Aorta (tissue), 5 donors: ENCODE measurements around the gene JOSD2. TPM values are rescaled to one million over a fixed set of nuclear protein-coding genes. Genes with fewer than 3 reads are reported as not detected.
A peak's percentile ranks its signal among the peaks of the same experiment; 100 is the strongest.

ENCODE experiments used
- ATAC-seq: fragments of 200-7000 bp; cut with Tn5 transposase; one replicate; pipeline ENCODE4 v1.9.1; 2022; ENCODE audit warnings: moderate library complexity; ENCODE audit not compliant: low FRiP score
- DNase-seq, 2 donors: peaks; one replicate each; pipeline ENCODE4 v3.0.0-alpha.2; 2020
- H3K27ac ChIP-seq, 2 donors: one replicate each; pipeline ENCODE4 v1.5.1; 2013; ENCODE audit warnings: low read length in 2 of 2, mild to moderate bottlenecking in 2 of 2, moderate library complexity in 2 of 2, control low read depth in 1 of 2, inconsistent platforms in 1 of 2, low read depth in 1 of 2
- H3K27me3 ChIP-seq, 2 donors: one replicate each; pipeline ENCODE4 v1.6.1; 2013; ENCODE audit warnings: control low read depth in 1 of 2, low read length in 1 of 2, mild to moderate bottlenecking in 1 of 2, moderate library complexity in 1 of 2; ENCODE audit not compliant: insufficient read depth in 2 of 2, control insufficient read depth in 1 of 2
- H3K36me3 ChIP-seq, 2 donors: one replicate each; pipeline ENCODE4 v1.6.1; 2013; ENCODE audit warnings: control low read depth in 1 of 2, low read length in 1 of 2, mild to moderate bottlenecking in 1 of 2; ENCODE audit not compliant: insufficient read depth in 2 of 2, control insufficient read depth in 1 of 2
- H3K4me1 ChIP-seq, 2 donors: one replicate each; pipeline ENCODE4 v1.6.1; 2013; ENCODE audit warnings: low read length in 2 of 2, control low read depth in 1 of 2, mild to moderate bottlenecking in 1 of 2, moderate library complexity in 1 of 2; ENCODE audit not compliant: insufficient read depth in 2 of 2, control insufficient read depth in 1 of 2
- H3K4me3 ChIP-seq, 2 donors: one replicate each; pipeline ENCODE4 v1.5.1; 2013; ENCODE audit warnings: low read length in 2 of 2, control low read depth in 1 of 2, mild to moderate bottlenecking in 1 of 2
- H3K9me3 ChIP-seq: one replicate; pipeline ENCODE4 v1.6.1; 2013; ENCODE audit warnings: mild to moderate bottlenecking, low read length; ENCODE audit not compliant: control insufficient read depth
- WGBS, 2 donors: extraction: QIAGEN DNeasy Blood & Tissue Kit; methylation state at CpG; one replicate each; pipeline ENCODE4 v1.1.7; 2013; 5-methylcytosine and 5-hydroxymethylcytosine counted together
- intact Hi-C, 2 donors: fragments of 100-400 bp; cut with DNase I; formaldehyde crosslinking; loops; one replicate each; pipeline versions ENCODE4 v1.14.2 to v1.15.0; 2022
- polyA plus RNA-seq, 2 donors: library from polyadenylated mRNA; stranded (reverse); fragments of 200-250 nt; gene quantifications; one replicate each; pipeline ENCODE4 v1.2.3, GENCODE V29; 2013
- total RNA-seq, 2 donors: library from RNA; stranded (reverse); fragmentation: NEBNext Ultra II Directional; extraction: Animal tissue kit (Norgen Biotek cat#: 25700); gene quantifications; one replicate each; pipeline ENCODE4 v1.2.1, GENCODE V29; 2021
- donor health status: healthy with polysubstance abuse.
- donor health status: Bipolar disorder and iron deficiency.
- donor health status: DM: no; HTN: no; CAD: no.
- donor health status: DM: no; HTN: no; CAD: no.
- donor health status: DM: yes; HTN: yes; CAD: no.

JOSD2 gene
- total and polyA plus RNA-seq, 4 donors, result 26.6 to 76.1 (median 37.2) TPM

DNA sequence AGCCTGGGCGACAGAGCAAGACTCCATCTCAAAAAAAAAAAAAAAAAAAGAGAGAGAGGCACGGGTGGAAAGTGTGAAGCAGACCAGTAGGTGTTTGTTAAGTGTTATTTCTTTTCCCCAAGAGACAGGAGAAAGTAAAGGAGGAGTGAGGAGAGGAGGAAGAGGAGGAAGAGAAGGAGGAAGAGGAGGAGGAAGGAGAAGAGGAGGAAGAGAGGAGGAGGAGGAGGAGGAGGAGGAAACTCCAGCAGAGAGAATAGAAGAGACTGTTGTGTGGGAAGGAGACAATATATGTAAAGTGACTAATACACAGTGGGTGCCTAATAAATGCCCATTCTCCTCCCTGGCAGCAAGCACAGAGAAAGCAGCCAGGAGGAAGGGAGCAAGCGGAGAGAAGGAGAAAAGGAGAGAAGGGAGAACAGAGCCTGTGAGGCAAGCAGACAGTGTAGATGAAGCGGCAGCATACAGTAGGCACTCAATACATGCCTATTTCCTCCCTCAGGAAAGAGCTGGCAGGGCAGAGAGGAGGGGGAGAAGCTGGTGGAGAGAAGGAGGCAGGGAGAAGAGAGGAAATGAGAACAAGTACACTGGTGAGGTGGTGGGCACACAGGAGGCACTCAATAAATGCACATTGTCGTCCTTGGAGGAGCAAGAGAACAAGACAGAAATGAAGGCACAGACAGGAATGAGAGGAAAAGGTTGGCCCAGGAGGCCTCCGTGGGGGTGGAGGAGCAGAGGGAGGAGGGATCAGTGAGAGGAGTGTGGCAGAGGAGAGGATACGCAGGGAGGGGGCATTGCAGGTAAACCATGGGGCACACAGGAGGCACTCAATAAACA, 16.6 kb downstream of the JOSD2 start:
- ATAC-seq (no peak), DNase-seq (peak in 1 of 2 donors; percentile 46)
- Histone ChIP-seq H3K9me3 (no peaks in the 10 kb centered on the region), H3K27ac (no peak overlapping the region), H3K4me1 (no peaks in the 10 kb centered on the region), H3K4me3 (no peak overlapping the region), H3K36me3 (no peaks in the 10 kb centered on the region), H3K27me3 (no peaks in the 10 kb centered on the region)
- 56 to 62% methylated on average over 6 to 7 of the region's 7 CpGs for WGBS, 2 donors
- intact Hi-C loops, result no loop called here

DNA sequence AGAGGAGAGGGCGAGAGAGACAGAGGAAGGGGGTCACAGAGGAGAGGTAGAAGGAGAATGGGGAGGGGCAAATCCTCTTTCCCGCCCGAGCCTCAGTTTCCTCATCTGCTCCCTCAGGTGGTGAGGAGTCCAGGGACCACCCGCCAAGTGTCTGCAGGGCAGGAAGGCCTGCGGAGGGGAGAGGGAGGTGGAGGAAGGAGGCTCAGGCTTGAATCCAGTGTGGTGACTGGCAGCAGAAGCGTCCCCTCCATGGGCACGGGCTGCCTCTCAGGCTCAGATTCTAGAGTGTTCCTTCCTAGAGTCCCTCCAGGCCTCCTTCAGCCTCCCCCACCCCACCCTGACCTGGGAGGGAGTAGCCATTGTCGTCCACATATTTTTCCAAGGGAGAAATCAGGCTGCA, 17.8 kb downstream of the JOSD2 start:
- ATAC-seq (no peak), DNase-seq (peak; percentile 13 to 37)
- Histone ChIP-seq H3K27me3 (no peaks in the 10 kb centered on the region), H3K27ac (no peak overlapping the region), H3K4me3 (no peak overlapping the region), H3K36me3 (no peaks in the 10 kb centered on the region), H3K9me3 (no peaks in the 10 kb centered on the region), H3K4me1 (no peaks in the 10 kb centered on the region)
- 60 to 65% methylated on average over 6 to 8 of the region's 8 CpGs for WGBS, 2 donors
- intact Hi-C loops, result no loop called here

DNA sequence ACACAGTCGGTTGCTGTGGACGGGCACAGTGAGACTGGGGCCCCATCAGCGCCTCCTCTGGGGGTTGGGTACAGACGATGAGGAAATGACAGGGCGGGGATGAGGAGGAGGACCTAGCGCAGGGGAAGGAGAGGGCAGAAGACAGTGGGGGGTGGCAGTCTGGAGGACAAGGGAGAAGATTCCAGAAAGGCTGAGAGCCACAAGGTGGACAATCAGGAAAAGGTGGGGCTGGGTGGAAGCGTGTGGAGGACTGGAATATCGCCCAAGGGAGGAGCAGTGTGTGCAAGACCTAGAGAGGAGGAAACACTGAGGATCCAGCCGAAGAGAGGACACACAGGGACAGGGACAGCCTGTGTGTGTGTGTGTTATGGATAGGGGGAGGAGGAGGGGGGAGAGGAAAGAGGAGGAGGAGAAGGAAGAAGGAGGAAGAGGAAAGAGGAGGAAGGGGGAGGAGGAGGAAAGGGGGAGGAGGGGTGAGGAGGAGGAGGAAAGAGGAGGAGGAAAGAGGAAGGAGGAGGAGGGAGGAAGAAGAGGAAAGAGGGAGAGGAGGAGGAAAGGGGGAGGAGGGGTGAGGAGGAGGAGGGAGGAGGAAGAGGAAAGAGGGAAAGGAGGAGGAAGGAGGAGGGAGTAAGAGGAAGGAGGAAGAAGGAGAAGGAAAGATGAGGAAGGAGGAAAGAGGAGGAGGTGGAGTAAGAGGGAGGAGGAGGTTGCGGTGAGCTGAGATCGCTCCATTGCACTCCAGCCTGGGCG, 18.5 kb downstream of the JOSD2 start:
- intact Hi-C loops, result no loop called here
- no peak for ATAC-seq
- Histone ChIP-seq H3K36me3 (no peaks in the 10 kb centered on the region), H3K4me1 (no peaks in the 10 kb centered on the region), H3K27ac (no peak overlapping the region), H3K27me3 (no peaks in the 10 kb centered on the region), H3K4me3 (no peak overlapping the region), H3K9me3 (no peaks in the 10 kb centered on the region)
- 4 to 23% methylated on average over 9 to 12 of the region's 12 CpGs for WGBS, 2 donors
- peak; percentile 39 to 48 for DNase-seq

DNA sequence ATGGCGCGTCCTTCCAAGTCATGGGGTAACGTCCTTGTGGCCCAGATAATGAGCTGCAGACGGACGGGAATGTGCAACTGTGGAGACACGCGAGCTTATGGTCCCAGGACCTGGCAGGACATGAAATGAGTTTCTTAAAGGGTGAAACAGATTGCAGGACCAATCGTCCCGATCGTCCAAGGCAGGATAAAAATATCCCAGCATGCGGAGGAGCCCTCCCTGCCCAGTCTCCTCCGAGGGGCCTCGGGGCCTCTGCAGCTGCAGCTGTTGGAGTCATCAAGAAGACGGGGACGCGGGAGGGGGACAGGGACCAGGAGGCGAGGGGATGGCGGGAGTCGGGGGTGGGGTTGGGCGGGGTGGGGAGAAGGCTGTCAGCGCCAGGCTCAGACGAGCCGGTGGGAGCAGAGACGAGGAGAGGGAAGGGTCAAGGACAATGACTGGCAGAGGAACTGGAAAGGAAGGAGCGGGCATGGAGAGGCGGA, 20.0 kb downstream of the JOSD2 start:
- Histone ChIP-seq H3K9me3 (no peaks in the 10 kb centered on the region), H3K4me1 (no peaks in the 10 kb centered on the region), H3K4me3 (no peak overlapping the region), H3K27ac (no peak overlapping the region), H3K36me3 (no peaks in the 10 kb centered on the region), H3K27me3 (no peaks in the 10 kb centered on the region)
- no peak for ATAC-seq
- WGBS, 2 donors, result 18 to 30% methylated on average over 26 of the region's 26 CpGs
- intact Hi-C loops, result no loop called here
- peak; percentile 34 to 58 for DNase-seq

DNA sequence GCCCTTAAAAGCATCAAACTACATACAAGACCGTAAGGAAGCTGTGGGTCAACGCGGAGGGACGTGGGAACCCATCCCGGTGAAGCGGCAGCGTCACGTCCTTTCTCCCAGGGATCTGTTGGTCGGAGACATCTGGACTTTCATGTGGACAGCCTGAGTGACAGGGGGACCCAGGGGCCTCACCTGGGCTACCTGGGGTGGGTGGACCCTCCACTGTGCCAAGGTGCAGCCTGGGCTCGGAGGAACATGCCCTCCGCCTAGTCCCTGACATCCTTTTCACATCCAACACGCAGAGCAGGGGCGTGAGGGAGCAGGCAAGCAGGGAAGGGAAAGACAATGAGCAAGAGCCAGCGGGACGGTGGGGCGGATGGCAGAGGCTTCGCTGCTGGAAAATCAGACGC, 20.6 kb downstream of the JOSD2 start:
- H3K36me3 ChIP-seq, result no peaks in the 10 kb centered on the region
- H3K27ac ChIP-seq, result no peak overlapping the region
- ATAC-seq (no peak), DNase-seq (peak; percentile 42 to 71)
- no peaks in the 10 kb centered on the region for H3K4me1 ChIP-seq
- H3K4me3 ChIP-seq, result no peak overlapping the region
- intact Hi-C loops, result no loop called here
- no peaks in the 10 kb centered on the region for H3K27me3 ChIP-seq
- H3K9me3 ChIP-seq, result no peaks in the 10 kb centered on the region
- 95% methylated on average over 18 of the region's 18 CpGs for WGBS, 2 donors

DNA sequence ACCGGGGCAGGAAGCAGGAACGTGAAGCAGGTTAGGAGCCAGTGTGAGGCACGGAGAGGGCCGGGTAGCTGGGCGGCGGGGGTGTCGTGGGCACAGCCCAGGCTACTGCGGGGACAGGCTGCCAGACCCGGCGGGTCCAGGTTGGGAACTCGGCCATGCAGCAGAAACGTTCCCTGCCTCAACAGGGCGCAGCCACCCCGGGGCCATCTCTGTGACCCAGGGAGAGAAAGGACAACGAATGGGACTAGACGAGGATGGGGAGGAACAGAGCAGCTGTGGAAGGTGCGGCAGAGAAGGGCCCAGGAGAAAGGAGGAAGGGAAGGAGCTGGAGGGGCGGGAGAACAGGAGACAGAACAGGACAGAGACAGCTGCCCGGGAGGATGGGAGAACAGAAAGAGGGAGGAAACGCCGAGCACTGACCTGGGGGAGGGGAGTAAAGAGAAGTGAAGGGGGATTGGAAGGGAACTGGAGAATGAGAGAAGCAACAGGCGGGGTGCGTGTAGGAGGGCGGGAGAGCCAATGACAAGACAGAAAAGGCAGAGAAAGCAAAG, 21.5 kb downstream of the JOSD2 start:
- Histone ChIP-seq H3K4me1 (no peaks in the 10 kb centered on the region), H3K27ac (no peak overlapping the region), H3K36me3 (no peaks in the 10 kb centered on the region), H3K4me3 (no peak overlapping the region), H3K27me3 (no peaks in the 10 kb centered on the region), H3K9me3 (no peaks in the 10 kb centered on the region)
- WGBS, 2 donors, result 47 to 49% methylated on average over 24 of the region's 24 CpGs
- ATAC-seq (peak; percentile 29), DNase-seq (peak; percentile 48 to 74)
- intact Hi-C loops, result no loop called here

DNA sequence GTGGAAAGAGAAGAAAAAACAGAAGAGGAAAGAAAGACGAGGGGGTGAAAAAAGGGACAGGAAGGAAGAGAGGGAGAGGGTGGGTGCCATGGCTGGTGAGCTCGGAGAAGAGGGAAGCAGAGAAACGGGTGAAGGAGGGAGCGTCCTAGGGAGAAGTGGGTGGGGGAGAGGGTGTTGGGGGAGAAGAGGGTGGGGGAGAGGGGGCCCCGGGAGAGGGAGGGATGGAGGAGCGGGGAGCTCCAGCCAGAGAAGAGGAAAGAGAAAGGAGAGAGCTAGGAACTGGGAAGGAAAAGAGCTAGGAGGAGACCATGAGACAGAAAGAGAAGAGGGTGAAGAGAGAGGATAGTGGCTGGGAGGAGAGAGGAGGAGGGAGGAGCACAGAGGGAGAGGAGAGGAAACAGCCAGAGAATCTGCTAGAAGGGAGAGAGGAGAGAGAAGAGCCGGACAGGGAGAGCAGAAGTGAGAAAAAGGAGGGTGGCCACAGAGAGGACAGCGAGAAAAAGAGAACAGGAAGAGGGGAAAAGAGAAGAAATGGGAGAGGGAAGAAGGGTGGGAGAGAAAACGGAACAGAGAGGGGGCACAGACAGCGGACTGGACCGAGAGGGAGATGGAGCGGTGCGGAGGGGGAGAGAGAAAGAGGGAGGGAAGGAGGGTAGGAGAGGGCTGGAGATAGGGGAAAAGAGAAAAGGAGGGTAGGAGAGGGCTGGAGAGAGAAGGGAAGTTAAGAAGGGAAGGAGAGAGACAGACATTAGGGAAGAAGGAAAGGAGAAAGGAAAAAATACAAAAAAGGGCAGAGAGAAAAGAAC, 22.4 kb downstream of the JOSD2 start:
- 30 to 34% methylated on average over 13 of the region's 13 CpGs for WGBS, 2 donors

DNA sequence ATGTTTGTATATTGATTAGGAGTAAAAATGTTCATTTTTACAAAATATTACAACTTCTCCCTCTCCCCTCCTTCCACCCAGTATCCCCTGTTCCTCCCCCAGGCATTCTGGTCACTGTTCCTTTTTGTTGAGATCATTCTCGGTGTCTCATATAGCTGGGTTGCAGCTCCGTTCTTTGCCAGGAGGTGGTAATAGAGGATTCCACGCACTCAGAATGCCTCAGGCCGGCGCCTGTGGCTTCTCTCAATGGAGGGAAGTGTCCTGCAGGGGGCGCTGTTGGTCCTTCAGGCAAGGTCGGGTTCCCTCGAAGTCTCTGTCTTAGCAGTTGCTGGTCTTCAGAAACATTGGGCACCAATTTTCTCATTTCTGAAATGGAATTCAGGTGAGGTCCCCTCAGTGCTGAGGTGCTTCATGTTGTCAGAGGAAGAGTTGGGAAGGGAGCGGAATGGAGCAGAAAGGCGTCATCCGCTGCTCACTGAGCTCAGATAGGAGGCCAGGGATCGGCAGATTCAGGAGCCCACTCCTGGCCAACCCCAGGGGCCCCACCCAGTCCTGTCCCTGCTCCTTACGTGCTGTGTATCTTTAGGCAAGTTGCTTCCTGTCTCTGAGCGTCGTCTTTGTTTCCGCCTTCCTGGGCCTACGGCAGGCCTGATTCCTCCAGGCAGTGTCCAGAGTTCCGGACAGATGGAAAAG, 24.0 kb downstream of the JOSD2 start:
- Histone ChIP-seq H3K27ac (no peak overlapping the region), H3K4me1 (no peaks in the 10 kb centered on the region), H3K36me3 (peaks cover 0 to 4% of the 10 kb centered on the region in 2 donors), H3K27me3 (no peaks in the 10 kb centered on the region), H3K4me3 (no peak overlapping the region), H3K9me3 (no peaks in the 10 kb centered on the region)
- 74 to 77% methylated on average over 18 of the region's 18 CpGs for WGBS, 2 donors
- DNase-seq (peak in 1 of 2 donors; percentile 74), ATAC-seq (no peak)
- intact Hi-C loops, result no loop called here

More for the DNA sequence above, 22.4 kb downstream of the JOSD2 start:
- ATAC-seq (no peak), DNase-seq (peak; percentile 36 to 52)
- H3K9me3 ChIP-seq, result no peaks in the 10 kb centered on the region
- no peaks in the 10 kb centered on the region for H3K4me1 ChIP-seq
- no peak overlapping the region for H3K4me3 ChIP-seq
- no peak overlapping the region for H3K27ac ChIP-seq
- intact Hi-C loops, result no loop called here
- H3K36me3 ChIP-seq, result peaks cover 0 to under 1% of the 10 kb centered on the region in 2 donors
- no peaks in the 10 kb centered on the region for H3K27me3 ChIP-seq
